Heart right ventricle (tissue), 16 donors: ENCODE measurements around the gene ERF. TPM values are rescaled to one million over a fixed set of nuclear protein-coding genes. Genes with fewer than 3 reads are reported as not detected.

Source experiments
- ATAC-seq, 8 donors: fragments of 200-7000 bp; cut with Tn5 transposase; one replicate each; pipeline ENCODE4 v1.9.1; 2020; ENCODE audit warnings: mild to moderate bottlenecking in 8 of 8, moderate library complexity in 8 of 8, moderate number of reproducible peaks in 1 of 8
- DNase-seq, 2 donors: peaks; one replicate each; pipeline ENCODE4 v3.0.0-alpha.2; 2020
- H3K27ac ChIP-seq, 10 donors: fragments of 200-600 bp; sonication (generic) in 2 of 10; one replicate each; pipeline versions ENCODE4 v1.5.0 to v1.8.0; 2020 to 2022; ENCODE audit warnings: mild to moderate bottlenecking in 3 of 10
- H3K27me3 ChIP-seq, 7 donors: fragments of 200-600 bp; one replicate each; pipeline ENCODE4 v1.8.0; 2021 to 2022; ENCODE audit warnings: mild to moderate bottlenecking in 2 of 7
- H3K36me3 ChIP-seq, 9 donors: fragments of 200-600 bp; sonication (generic) in 1 of 9; one replicate each; pipeline versions ENCODE4 v1.5.0 to v1.8.0; 2020 to 2022; ENCODE audit warnings: mild to moderate bottlenecking in 2 of 9
- H3K4me1 ChIP-seq, 9 donors: fragments of 200-600 bp; sonication (generic) in 1 of 9; one replicate each; pipeline versions ENCODE4 v1.5.0 to v1.8.0; 2020 to 2022; ENCODE audit warnings: mild to moderate bottlenecking in 4 of 9
- H3K4me3 ChIP-seq, 10 donors: fragments of 200-600 bp; sonication (generic) in 2 of 10; one replicate each; pipeline versions ENCODE4 v1.5.0 to v1.8.0; 2020 to 2022; ENCODE audit warnings: mild to moderate bottlenecking in 7 of 10, moderate library complexity in 2 of 10
- H3K9me3 ChIP-seq, 11 donors: fragments of 200-600 bp in 10 of 11; sonication (generic) in 2 of 11; one replicate each; pipeline versions ENCODE4 v1.5.0 to v1.8.0; 2013 to 2022; ENCODE audit warnings: mild to moderate bottlenecking in 2 of 11, control low read depth in 1 of 11, moderate library complexity in 1 of 11
- CTCF ChIP-seq, 9 donors: fragments of 200-600 bp; sonication (generic) in 2 of 9; IDR thresholded peaks; one replicate each; pipeline versions ENCODE4 v1.5.0 to v1.8.0; 2021 to 2022; ENCODE audit warnings: antibody characterized with exemption in 9 of 9, mild to moderate bottlenecking in 5 of 9, moderate library complexity in 1 of 9
- WGBS, 2 donors: extraction: QIAGEN DNeasy Blood & Tissue Kit; methylation state at CpG; one replicate each; pipeline ENCODE4 v1.1.7; 2013; ENCODE audit warnings: inconsistent platforms in 1 of 2; 5-methylcytosine and 5-hydroxymethylcytosine counted together
- intact Hi-C, 10 donors: fragments of 100-400 bp; cut with DNase I; formaldehyde crosslinking; loops; one replicate each; pipeline versions ENCODE4 v1.11.1 to v1.14.2; 2022
- polyA plus RNA-seq, 2 donors: library from polyadenylated mRNA; stranded (reverse); fragments of 200-250 nt; gene quantifications; one replicate each; pipeline ENCODE4 v1.2.3, GENCODE V29; 2013
- total RNA-seq, 10 donors: library from RNA; stranded (reverse); fragmentation: NEBNext Ultra II Directional in 3 of 10; extraction: Animal tissue kit (Norgen Biotek cat#: 25700) in 3 of 10; gene quantifications; one replicate each; pipeline versions ENCODE4 v1.2.1 to v1.2.4, GENCODE V29; 2021 to 2023
- donor health status: Arrhythmogenic right ventricular cardiomyopathy.
- donor health status: ischemic (EF 13 %, LVEDD 7.1; RV severe dilation, severe dysfunction).
- donor health status: healthy with polysubstance abuse.
- donor health status: DM: no; HTN: yes; CAD: no.
- donor health status: DM: no; HTN: no; CAD: no.
- donor health status: ischemic (EF 25% LVEDD 6.9; RV normal size, moderate dysfunction).
- donor health status: ischemic (EF 25% LVEDD 5.7; RV mildly dilated, moderate dysfunction).
- donor health status: healthy.
- donor health status: DM: yes; HTN: yes; CAD: no.
- donor health status: Ischemic cardiomyopathy.
- donor health status: ischemic (EF 35%, LVEDD 5.7; RV mildly dilated, moderate dysfunction).
- donor health status: nonischemic (EF 11% LVEDD 7.7; RV severe dilation, severe dysfunction).
- donor health status: DM: yes; HTN: yes; CAD: no.
- donor health status: PGD.
- donor health status: ischemic (EF 29% LVEDD 5.4; RV normal size, mild dysfunction).
- donor health status: nonischemic (EF 23%, LVEDD 6.1; RV moderate dilation, normal function).

The ERF gene
- total and polyA plus RNA-seq, 12 donors: 29.8 to 49.0 (median 32.9) TPM

- DNase-seq (no peak), ATAC-seq (no peak)
- TF ChIP-seq CTCF (IDR thresholded peaks at IDR 0.05): no peak
- H3K27me3 ChIP-seq: no peaks in the 10 kb centered on the region
- WGBS, 2 donors: 90 to 94% methylated on average over 6 of the region's 6 CpGs
- no peaks in the 10 kb centered on the region for H3K9me3 ChIP-seq
- intact Hi-C loops: no loop called here
- no peak overlapping the region for H3K4me3 ChIP-seq
- peaks cover 0 to 97% (median 62%) of the 10 kb centered on the region in 9 donors for H3K36me3 ChIP-seq
- no peak overlapping the region for H3K27ac ChIP-seq
- peaks cover 0 to 7% (median 3%) of the 10 kb centered on the region in 9 donors for H3K4me1 ChIP-seq
Observed at GRCh38 chr19:42233678-42234292, 21.1 kb downstream of the ERF start.

- Histone ChIP-seq H3K9me3 (no peaks in the 10 kb centered on the region), H3K4me3 (no peak overlapping the region), H3K36me3 (peaks cover 0 to 100% (median 62%) of the 10 kb centered on the region in 9 donors), H3K27ac (no peak overlapping the region), H3K4me1 (peaks cover 0 to 7% (median 3%) of the 10 kb centered on the region in 9 donors), H3K27me3 (no peaks in the 10 kb centered on the region)
- intact Hi-C loops: no loop called here
- WGBS, 2 donors: 78 to 81% methylated on average over 7 of the region's 7 CpGs
- ATAC-seq (peak in 1 of 8 donors; percentile 20), DNase-seq (no peak)
- no peak for TF ChIP-seq CTCF (IDR thresholded peaks at IDR 0.05)
Observed at GRCh38 chr19:42233106-42233505, 21.8 kb downstream of the ERF start.

GRCh38 chr19:42232435-42232834, 22.5 kb downstream of the ERF start:
- DNase-seq: no peak

GRCh38 chr19:42230571-42230970, 24.4 kb downstream of the ERF start:
- H3K27ac ChIP-seq: peak overlapping the region in 1 of 10 donors; percentile 48
- ATAC-seq (peak in 1 of 8 donors; percentile 7), DNase-seq (no peak)
- no peak overlapping the region for H3K4me3 ChIP-seq
- intact Hi-C loops: no loop called here
- H3K9me3 ChIP-seq: no peaks in the 10 kb centered on the region
- no peak for TF ChIP-seq CTCF (IDR thresholded peaks at IDR 0.05)
- peaks cover 0 to 100% (median 63%) of the 10 kb centered on the region in 9 donors for H3K36me3 ChIP-seq
- peaks cover 0 to 7% (median 3%) of the 10 kb centered on the region in 9 donors for H3K4me1 ChIP-seq
- no peaks in the 10 kb centered on the region for H3K27me3 ChIP-seq
- 91 to 93% methylated on average over 4 of the region's 4 CpGs for whole genome bisulfite sequencing, 2 donors

More at GRCh38 chr19:42232435-42232834, 22.5 kb downstream of the ERF start:
- Histone ChIP-seq H3K36me3 (peaks cover 0 to 100% (median 66%) of the 10 kb centered on the region in 9 donors), H3K4me1 (peaks cover 0 to 7% (median 3%) of the 10 kb centered on the region in 9 donors), H3K27me3 (no peaks in the 10 kb centered on the region), H3K4me3 (no peak overlapping the region), H3K27ac (no peak overlapping the region), H3K9me3 (no peaks in the 10 kb centered on the region)
- no peak for TF ChIP-seq CTCF (IDR thresholded peaks at IDR 0.05)
- WGBS, 2 donors: 94 to 97% methylated on average over 10 of the region's 10 CpGs
- intact Hi-C loops: no loop called here
- no peak for ATAC-seq
